ENCODE measurements around the gene KCTD4. TPM values are rescaled to one million over a fixed set of nuclear protein-coding genes. Genes with fewer than 3 reads are reported as not detected.

Gene KCTD4
- total RNA-seq, 1 experiment from 2014 or later, result 0.79 TPM

DNA sequence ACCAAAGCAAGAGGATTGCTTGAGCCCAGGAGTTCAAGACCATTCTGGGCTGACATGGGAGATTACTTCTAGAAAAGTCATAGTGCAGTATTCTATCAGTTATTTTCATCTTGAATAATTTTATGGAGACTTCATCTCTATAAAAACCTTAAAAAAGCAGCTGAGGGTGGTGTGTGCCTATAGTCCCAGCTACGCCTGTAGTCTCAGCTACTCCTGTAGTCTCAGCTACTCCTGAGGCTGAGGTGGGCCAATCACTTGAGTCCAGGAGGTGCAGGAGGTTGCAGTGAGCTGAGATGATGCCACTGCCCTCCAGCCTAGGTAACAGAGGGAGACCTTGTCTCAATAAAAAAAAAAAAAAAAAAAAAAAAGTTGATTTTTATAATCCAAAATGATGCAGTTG lies 22.1 kb upstream of the KCTD4 start:
- H3K36me3 Mint-ChIP-seq (ENCODE audit: insufficient read depth, unreplicated experiment), result no peaks in the 10 kb centered on the region
- TF ChIP-seq, protein P1, sequence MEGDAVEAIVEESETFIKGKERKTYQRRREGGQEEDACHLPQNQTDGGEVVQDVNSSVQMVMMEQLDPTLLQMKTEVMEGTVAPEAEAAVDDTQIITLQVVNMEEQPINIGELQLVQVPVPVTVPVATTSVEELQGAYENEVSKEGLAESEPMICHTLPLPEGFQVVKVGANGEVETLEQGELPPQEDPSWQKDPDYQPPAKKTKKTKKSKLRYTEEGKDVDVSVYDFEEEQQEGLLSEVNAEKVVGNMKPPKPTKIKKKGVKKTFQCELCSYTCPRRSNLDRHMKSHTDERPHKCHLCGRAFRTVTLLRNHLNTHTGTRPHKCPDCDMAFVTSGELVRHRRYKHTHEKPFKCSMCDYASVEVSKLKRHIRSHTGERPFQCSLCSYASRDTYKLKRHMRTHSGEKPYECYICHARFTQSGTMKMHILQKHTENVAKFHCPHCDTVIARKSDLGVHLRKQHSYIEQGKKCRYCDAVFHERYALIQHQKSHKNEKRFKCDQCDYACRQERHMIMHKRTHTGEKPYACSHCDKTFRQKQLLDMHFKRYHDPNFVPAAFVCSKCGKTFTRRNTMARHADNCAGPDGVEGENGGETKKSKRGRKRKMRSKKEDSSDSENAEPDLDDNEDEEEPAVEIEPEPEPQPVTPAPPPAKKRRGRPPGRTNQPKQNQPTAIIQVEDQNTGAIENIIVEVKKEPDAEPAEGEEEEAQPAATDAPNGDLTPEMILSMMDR (IDR thresholded peaks at IDR 0.05; ENCODE audit: unreplicated experiment), result no peak
- H3K27me3 Mint-ChIP-seq (ENCODE audit: insufficient read depth, unreplicated experiment), result no peaks in the 10 kb centered on the region
- ChIA-PET POLR2A (interaction anchor here (0.8 to 5.1 kb wide), 6 partner anchors 8 to 103 kb away, joined by 3 to 73 read pairs (median 4); no protein-coding TSS in a partner anchor), CTCF (interaction anchor here (0.6 to 0.7 kb wide), 3 partner anchors 17 to 492 kb away, joined by 3 to 4 read pairs (median 3); no protein-coding TSS in a partner anchor)
- peaks cover 43% of the 10 kb centered on the region for H3K4me1 Mint-ChIP-seq (ENCODE audit: insufficient read depth, unreplicated experiment)
- H3K27ac Mint-ChIP-seq (ENCODE audit: low read depth, unreplicated experiment), result no peak overlapping the region
- H3K4me3 Mint-ChIP-seq (ENCODE audit: unreplicated experiment), result no peak overlapping the region
- H3K9me3 Mint-ChIP-seq (ENCODE audit: unreplicated experiment), result no peaks in the 10 kb centered on the region
- intact Hi-C loops (cut with micrococcal nuclease), result no loop called here
- no peak for DNase-seq (ENCODE audit: unreplicated experiment)
- no TSS peak for BruUV-seq (replicated peaks)

DNA sequence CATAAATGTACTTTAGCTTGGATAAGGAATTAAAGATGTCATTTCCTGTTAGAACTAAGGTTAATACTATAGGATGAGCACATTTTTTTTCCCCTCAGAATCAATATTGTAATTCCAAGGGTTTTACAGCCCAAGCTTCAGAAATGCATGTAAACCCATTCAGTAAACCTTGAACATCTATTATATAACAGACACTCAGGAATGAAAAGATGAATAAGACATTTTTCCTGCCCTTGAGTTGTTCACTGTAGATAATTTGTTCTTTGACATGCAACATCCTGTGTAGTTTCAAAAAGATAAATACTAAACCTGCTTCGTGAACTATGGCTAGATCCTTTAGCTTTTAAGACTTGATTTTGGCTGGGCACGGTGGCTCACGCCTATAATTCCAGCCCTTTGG lies 21.7 kb upstream of the KCTD4 start:
- BruUV-seq (replicated peaks), result no TSS peak
- no peak for DNase-seq (ENCODE audit: unreplicated experiment)
- Mint-ChIP-seq H3K36me3 (ENCODE audit: insufficient read depth, unreplicated experiment) (peaks cover 3% of the 10 kb centered on the region), H3K27me3 (ENCODE audit: insufficient read depth, unreplicated experiment) (no peaks in the 10 kb centered on the region), H3K4me3 (ENCODE audit: unreplicated experiment) (no peak overlapping the region), H3K4me1 (ENCODE audit: insufficient read depth, unreplicated experiment) (peaks cover 47% of the 10 kb centered on the region), H3K27ac (ENCODE audit: low read depth, unreplicated experiment) (no peak overlapping the region), H3K9me3 (ENCODE audit: unreplicated experiment) (no peaks in the 10 kb centered on the region)
- intact Hi-C loops (cut with micrococcal nuclease), result no loop called here
- POLR2A ChIA-PET, result interaction anchor here (0.8 to 5.1 kb wide), 6 partner anchors 8 to 103 kb away, joined by 3 to 73 read pairs (median 4); no protein-coding TSS in a partner anchor
- CTCF ChIA-PET, result interaction anchor here (0.7 kb wide), 2 partner anchors 27 to 492 kb away, joined by 3 to 4 read pairs; no protein-coding TSS in a partner anchor
- TF ChIP-seq, protein P1 (IDR thresholded peaks at IDR 0.05; ENCODE audit: unreplicated experiment), result no peak

DNA sequence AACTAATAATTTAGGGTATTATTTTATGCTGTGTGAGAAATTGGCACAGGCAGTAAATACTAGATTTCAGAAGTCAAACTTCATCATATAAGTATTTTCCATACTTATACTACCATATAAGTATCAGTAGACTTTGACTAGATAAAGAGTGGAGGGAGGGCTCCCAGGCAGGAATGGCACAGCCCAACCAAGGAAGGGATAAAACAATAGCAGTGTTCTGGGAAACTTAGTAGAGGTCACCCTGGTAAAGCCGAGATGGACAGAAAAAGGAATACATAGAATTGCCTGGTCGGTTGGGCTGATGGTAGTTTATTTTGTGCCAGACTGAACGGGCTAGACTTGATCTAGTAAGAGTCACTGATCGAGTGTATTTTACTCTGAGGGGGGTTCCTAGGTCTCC lies 19.6 kb upstream of the KCTD4 start:
- Mint-ChIP-seq H3K4me1 (ENCODE audit: insufficient read depth, unreplicated experiment) (peaks cover 48% of the 10 kb centered on the region), H3K27me3 (ENCODE audit: insufficient read depth, unreplicated experiment) (no peaks in the 10 kb centered on the region), H3K27ac (ENCODE audit: low read depth, unreplicated experiment) (peak overlapping the region; percentile 81), H3K9me3 (ENCODE audit: unreplicated experiment) (no peaks in the 10 kb centered on the region), H3K36me3 (ENCODE audit: insufficient read depth, unreplicated experiment) (peaks cover 14% of the 10 kb centered on the region), H3K4me3 (ENCODE audit: unreplicated experiment) (no peak overlapping the region)
- CTCF ChIA-PET, result interaction anchor here (0.6 to 2.1 kb wide), 3 partner anchors 15 to 52 kb away, joined by 3 to 8 read pairs (median 4); no protein-coding TSS in a partner anchor
- POLR2A ChIA-PET, result interaction anchor here (0.6 to 5.1 kb wide), 14 partner anchors 9 to 165 kb away, joined by 3 to 109 read pairs (median 7); no protein-coding TSS in a partner anchor
- no peak for DNase-seq (ENCODE audit: unreplicated experiment)
- intact Hi-C loops (cut with micrococcal nuclease), result loop anchor here (1.0 kb wide), 1 partner anchor 33 kb away; no protein-coding TSS in a partner anchor
- TF ChIP-seq, protein P1 (IDR thresholded peaks at IDR 0.05; ENCODE audit: unreplicated experiment), result no peak
- BruUV-seq (replicated peaks), result TSS peak; percentile 31

DNA sequence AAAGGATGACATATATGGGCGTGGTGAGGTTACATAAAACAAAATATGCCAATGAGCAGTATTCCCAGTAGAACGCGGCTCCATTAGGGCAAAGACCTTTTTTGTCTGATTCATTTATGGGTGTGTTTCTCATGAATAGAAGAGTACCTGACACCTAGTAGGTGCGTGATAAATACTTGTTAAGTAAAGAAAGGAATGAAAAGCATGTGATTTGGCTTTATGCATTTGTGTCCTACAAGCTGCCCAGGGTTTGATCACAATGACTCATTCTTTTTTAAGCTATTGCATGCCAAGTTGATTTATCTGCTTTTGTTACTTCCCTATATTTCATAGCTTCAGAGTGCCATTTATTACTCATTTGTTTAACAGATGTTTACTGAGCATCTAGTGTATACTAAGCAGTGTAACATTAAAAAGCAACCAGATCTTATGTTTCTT lies 19.1 kb upstream of the KCTD4 start:
- H3K4me1 Mint-ChIP-seq (ENCODE audit: insufficient read depth, unreplicated experiment), result peaks cover 48% of the 10 kb centered on the region

More for the DNA sequence above, 19.1 kb upstream of the KCTD4 start:
- ChIA-PET POLR2A (interaction anchor here (0.6 to 5.1 kb wide), 18 partner anchors 9 to 494 kb away, joined by 3 to 109 read pairs (median 4); partner anchors contain the start of gene GTF2F2), CTCF (interaction anchor here (0.7 to 2.1 kb wide), 2 partner anchors 15 to 26 kb away, joined by 3 to 8 read pairs; no protein-coding TSS in a partner anchor)
- TF ChIP-seq, protein P1 (IDR thresholded peaks at IDR 0.05; ENCODE audit: unreplicated experiment), result no peak
- intact Hi-C loops (cut with micrococcal nuclease), result loop anchor here (1.0 kb wide), 1 partner anchor 33 kb away; no protein-coding TSS in a partner anchor
- no peaks in the 10 kb centered on the region for H3K9me3 Mint-ChIP-seq (ENCODE audit: unreplicated experiment)
- BruUV-seq (replicated peaks), result no TSS peak
- peak overlapping the region; percentile 28 for H3K4me3 Mint-ChIP-seq (ENCODE audit: unreplicated experiment)
- peak overlapping the region; percentile 81 for H3K27ac Mint-ChIP-seq (ENCODE audit: low read depth, unreplicated experiment)
- H3K27me3 Mint-ChIP-seq (ENCODE audit: insufficient read depth, unreplicated experiment), result no peaks in the 10 kb centered on the region
- peaks cover 14% of the 10 kb centered on the region for H3K36me3 Mint-ChIP-seq (ENCODE audit: insufficient read depth, unreplicated experiment)
- peak; percentile 90 for DNase-seq (ENCODE audit: unreplicated experiment)

Measured in MCF 10A (cell line).